ENCODE data around the gene STAT5B.

The STAT5B gene

DNA sequence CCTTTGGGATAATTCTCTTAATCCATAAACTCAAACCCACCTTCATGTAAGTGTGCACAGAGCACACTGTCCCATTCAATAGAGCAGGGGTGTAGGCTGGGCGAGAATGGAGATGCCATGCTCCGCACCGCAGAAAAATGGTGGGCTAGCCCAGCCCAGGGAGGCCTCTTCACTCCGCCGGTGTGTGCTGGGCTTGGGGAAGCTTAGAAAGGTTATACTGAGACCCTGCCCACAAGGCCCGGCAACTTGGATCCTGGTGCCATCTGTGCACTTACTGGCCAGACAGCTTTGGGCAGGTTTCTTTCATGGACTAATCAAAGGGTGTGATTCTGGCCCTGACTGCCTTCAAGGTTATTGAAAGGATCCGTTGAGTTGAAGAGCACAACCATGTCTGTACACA, 8.4 kb upstream of the STAT5B start:
- DNase-seq (ENCODE audit: low read depth): no peak

DNA sequence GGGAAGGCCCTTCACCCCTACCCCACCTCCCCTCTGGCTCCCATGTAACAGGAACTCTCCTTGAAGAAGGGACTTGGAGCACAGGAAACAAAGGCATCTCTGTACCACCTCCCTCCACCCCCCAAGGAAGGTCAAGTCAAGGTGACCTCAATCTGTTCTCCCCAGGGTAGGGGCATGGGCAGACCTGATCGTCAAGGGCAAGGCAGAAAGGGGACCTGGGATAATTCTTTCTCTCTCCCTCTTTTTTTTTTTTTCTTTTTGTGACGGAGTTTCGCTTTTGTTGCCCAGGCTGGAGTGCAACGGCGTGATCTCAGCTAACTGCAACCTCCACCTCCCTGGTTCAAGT, 7.8 kb upstream of the STAT5B start:
- no peak for DNase-seq (ENCODE audit: low read depth)

- no peak for DNase-seq (ENCODE audit: low read depth)
Observed at GRCh38 chr17:42283241-42284023, 7.2 kb upstream of the STAT5B start.

DNA sequence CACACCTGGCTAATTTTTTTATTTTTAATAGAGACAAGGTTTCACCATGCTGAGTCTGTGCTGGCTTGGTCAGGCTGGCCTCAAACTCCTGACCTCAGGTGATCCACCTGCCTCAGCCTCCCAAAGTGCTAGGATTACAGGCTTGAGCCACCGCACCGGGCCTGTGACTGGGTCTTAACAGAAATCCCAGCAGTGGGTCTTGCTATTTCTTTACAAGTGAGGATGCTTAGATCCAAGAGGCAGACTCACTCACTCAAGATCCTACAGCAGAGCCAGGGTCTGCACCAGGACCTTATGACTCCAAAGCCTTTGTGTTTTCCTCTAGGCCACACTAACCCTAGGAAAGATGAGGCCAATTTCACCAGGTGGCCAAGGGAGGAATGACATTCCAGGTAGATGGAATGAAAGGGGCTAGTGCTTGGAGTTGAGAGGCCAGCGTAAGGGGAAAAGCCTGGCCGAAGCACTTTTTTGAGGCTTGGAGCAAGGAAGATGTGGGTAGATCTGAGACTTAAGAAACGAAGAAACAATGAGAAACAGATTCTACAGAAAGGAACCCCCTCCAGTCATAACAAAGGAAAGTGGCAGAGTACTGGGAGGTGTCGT, 6.4 kb upstream of the STAT5B start:
- no peak for DNase-seq (ENCODE audit: low read depth)

DNA sequence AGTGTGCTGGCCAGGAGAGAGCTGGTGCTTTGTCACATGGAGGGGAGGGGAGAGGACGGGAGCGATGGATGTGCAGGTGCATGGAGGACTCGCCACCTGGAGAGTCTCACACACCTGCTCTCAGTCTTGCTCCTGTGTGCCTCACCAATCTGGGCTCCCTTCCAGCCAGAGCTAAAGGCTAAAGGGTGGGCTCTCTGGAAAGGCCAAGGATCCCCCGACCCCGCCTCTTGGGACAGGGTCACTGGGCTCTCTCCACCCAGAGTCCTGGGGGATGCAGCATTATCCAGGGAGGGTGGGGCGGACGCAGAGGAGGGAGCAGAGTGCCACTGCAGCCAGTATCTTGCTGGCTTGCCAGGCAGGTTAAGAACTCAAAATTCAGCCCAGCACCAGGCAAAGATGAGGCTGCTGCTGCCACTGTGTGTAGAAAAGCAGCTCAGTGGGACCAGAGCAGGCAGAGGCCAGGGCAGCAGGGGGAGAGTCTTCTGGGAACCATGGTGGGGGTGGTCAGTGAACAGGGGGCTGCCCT, 5.4 kb upstream of the STAT5B start:
- no peak for DNase-seq (ENCODE audit: low read depth)

GRCh38 chr17:42279776-42280630, 3.8 kb upstream of the STAT5B start:
- DNase-seq (ENCODE audit: low read depth): no peak

- DNase-seq (ENCODE audit: low read depth): no peak
Observed at GRCh38 chr17:42277342-42277712, 1.1 kb upstream of the STAT5B start.

DNA sequence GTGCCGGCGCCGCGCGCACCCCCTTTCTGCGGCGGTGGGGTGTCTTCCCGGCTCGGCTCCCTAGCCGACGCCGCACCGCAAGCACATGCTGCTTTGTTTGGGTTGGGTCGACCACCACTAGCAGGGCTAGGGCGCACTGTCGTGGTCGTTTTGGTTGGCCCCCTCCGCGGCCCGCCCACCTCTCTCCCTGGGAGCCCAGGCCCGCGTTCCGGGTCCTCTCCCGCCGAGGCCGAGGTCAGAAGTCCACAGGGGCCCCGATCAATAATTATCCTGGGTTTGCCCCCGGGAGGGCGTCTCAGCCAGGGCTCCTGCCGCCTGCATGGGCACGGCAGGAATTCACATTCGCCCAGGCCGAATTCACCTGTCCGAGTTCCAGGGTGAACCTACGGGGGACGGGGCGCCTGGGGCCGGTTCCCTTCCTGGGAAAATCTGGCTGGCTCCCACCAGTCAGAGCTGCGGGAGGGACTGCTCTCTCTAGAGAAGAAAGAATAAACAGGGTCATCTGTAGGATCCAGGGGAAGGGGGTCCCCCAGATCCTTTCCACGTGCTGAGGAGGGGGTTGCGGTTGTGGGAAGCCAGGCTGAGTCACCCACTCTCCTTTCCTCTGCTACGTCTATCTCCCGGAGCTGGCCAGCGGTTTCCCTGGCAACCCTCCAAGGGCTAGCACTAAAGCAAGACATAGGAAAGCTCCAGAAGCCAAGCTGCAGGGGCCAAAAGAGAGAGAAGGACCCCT, 584 bp upstream of the STAT5B start:
- no peak for DNase-seq (ENCODE audit: low read depth)

- DNase-seq (ENCODE audit: low read depth): no peak
Observed at GRCh38 chr17:42275527-42276358, 448 bp downstream of the STAT5B start.

GRCh38 chr17:42274812-42275526, 1.2 kb downstream of the STAT5B start:
- no peak for DNase-seq (ENCODE audit: low read depth)

- DNase-seq (ENCODE audit: low read depth): no peak
Observed at GRCh38 chr17:42274253-42274542, 2.0 kb downstream of the STAT5B start.

DNA sequence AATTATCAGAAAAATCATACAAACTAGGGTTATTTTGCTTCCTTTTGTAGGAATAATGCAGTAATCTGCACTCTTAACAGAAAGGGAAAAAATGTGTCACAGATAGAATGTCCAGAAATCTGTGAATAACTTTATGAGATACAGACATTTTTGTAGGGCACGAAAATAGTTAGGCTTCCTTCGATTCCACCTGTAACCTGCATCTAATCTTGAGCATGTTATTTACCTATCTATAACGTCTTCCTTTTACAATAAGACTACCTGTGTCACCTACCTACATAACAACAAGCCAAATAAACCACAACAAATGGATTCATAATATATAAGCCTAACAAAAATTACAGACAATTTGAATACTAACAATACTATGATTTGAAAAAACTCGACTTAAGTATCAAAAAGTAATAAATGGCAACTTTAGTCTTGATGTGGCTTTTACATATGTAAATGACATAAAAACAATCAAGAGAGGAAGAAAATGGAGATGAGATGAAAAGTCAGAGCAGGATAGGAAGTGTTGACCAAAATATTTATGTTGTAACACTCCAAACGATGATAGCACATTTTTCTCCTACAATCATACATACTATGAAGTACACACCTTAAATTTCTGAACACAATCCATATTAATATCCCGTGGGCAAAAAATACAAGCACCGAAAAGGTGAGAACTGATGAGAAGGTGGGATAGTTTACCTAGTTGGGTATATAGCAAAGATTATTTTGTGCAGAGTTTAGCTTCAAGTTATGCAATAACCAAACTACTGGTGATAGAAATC, 2.5 kb downstream of the STAT5B start:
- DNase-seq (ENCODE audit: low read depth): no peak

DNA sequence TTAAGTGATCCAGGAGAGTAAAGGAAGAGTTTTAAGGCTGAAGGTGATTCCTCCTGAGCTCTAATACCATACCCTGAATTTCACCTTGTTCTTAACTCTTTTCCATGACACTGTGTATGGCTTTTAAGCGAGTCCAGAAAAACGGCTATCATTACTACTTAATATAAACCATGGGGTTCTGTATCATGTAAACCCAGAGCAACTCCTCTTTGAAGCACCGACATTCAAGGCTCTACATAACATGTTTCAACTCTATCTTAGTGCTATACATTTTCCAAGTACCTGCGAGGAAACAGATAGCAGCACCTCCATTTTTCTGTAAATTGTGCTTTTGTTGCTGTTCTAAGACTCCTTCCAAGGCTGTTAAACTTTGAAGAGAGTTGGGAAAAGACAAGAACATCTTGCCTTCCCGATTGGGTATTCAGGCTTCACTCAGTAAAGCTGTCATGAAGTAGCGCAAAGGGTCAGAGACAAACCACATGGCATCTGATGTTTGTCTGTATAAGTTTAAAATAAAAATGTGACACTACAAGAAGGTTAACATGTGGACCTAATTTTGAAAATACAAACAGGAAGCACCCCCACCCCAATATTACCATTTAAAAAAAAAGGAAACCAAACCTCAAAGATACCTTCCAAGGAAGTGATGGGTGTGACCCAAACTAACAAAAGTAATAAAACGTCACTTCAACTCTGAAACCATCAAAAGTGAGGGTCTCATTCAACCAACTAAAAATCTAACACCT, 3.9 kb downstream of the STAT5B start:
- no peak for DNase-seq (ENCODE audit: low read depth)

DNA sequence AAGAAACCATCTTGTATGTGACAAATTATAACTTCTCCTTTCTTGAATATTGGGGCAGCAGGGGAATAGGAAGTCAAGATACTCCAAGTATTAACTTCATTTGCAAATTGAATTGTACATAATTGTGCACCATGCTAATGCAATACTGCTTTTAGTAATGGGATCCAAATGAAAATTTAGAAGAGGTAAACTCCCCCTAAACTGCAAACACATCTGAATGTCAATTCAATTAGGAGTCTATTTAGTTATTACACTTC, 4.5 kb downstream of the STAT5B start:
- DNase-seq (ENCODE audit: low read depth): no peak

DNA sequence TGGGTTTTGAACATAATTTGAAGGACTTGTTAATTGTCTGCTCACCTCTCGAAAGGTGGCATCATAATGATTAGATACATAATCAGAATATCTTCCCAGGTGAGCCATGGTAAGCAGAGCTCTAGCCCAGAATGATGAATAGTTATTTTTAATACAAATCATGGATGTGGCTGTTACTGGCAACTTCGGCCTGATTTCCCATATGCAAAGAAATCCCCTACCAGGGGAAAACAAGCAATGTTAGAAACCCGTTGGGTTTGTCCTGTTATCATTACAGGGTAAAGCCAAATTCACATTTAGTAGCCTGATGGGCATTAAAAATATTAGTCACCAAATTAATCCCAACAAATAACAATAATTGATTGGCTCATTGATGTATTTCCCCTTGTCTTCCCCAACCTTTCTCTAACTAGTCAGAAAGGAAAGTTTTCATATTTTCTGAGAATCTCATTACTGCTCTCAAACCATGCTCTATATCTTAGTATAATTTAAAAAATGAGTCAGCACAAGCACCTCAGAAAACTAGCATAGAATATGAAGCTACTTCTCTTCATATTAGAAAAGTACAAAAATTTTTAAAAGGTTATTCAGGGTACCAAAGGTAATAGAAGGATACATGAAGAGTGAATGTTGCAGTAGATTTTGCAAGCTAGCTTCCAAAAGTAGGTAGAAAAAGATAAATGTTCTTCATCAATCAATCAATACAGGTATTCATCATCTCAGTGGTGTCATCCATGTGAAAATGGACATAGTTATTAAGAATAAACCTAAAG, 5.0 kb downstream of the STAT5B start:
- DNase-seq (ENCODE audit: low read depth): no peak

GRCh38 chr17:42270596-42270995, 5.6 kb downstream of the STAT5B start:
- DNase-seq (ENCODE audit: low read depth): no peak

- no peak for DNase-seq (ENCODE audit: low read depth)
Observed at GRCh38 chr17:42270170-42270535, 6.0 kb downstream of the STAT5B start.

DNA sequence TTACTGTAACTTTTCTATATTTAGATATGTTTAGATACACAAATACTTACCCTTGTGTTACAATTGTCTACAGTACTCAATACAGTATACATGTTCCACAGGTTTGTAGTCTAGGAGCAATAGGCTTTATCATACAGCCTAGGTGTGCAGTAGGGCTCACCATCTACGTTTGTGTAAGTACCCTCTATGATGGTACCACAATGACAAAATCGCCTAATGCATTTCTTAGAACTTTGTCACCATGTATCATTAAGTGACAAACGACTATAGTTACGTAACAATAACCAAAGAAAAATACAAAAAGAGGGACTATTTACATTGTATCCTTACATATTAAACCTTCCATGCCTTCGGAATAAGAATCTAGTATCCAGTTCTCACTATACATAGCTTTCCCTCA, 8.0 kb downstream of the STAT5B start:
- no peak for DNase-seq (ENCODE audit: low read depth)
